GM19468 (cell line): ENCODE measurements around the gene FOLR2.

Experiments
- ATAC-seq: cut with Tn5 transposase; IDR thresholded peaks from one replicate; pipeline ENCODE4 v1.9.1; 2021; ENCODE audit warnings: mild to moderate bottlenecking, moderate library complexity, moderate number of reproducible peaks; ENCODE audit not compliant: unreplicated experiment; ENCODE audit errors: extremely low read depth

FOLR2 gene

GRCh38 chr11:72229336-72229924, 12.8 kb downstream of the FOLR2 start:
- no peak for ATAC-seq

GRCh38 chr11:72229925-72230763, 13.6 kb downstream of the FOLR2 start:
- ATAC-seq: no peak

GRCh38 chr11:72230764-72231365, 14.3 kb downstream of the FOLR2 start:
- ATAC-seq: no peak

- no peak for ATAC-seq
These were observed 15.0 kb downstream of the FOLR2 start for GRCh38 chr11:72231396-72232259.

GRCh38 chr11:72232260-72233055, 15.9 kb downstream of the FOLR2 start:
- ATAC-seq: no peak

- ATAC-seq: no peak
These were observed 16.6 kb downstream of the FOLR2 start for GRCh38 chr11:72233056-72233772.

DNA sequence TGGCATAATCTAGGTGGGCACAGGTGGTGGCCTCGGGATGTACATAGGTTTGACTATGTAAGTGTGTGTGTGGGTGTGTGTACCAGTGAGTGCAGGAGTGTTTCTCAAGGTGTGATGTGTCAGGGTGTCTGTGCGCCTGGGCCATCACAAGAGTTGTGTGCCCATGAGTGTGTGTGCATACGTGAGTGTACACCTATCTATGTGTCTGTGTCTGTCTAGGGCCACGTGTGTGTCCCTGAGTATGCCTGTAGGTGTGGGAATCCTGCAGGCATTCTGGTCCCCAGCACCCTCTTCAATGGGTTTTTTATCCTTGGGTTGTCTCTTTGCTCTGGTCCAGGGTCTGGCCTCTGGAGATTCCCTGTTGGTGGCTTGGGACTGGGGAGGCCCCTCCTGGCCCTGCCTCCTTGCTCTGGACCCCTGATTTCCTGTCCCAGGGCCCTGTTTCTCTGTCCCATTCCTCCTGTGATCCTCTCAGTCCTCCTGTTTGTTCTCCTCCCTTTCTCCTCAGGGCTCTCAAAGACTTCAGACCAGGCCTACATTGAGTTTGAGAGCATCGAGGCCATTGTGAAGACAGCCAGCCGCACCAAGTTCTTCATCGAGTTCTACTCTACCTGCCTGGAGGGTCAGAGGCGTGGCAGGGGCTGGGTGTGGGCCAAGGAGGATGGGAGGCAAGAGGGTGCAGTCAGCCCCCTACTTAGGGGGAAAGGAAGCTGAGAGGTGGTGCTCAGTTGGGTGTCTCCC, 17.3 kb downstream of the FOLR2 start:
- no peak for ATAC-seq

DNA sequence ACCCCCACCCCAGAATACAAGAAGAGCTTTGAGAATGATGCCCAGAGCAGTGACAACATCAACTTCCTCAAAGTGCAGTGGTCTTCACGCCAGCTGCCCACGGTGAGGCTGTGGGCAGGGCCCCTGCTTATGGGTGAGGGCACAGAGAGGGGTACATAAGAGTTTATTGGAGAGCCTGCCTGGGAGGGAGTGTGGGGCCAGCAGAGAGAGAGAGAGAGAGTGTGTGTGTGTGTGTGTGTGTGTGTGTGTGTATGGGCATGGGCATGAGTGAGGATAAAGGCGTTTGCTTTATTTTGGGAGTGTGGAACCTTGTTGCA, 17.9 kb downstream of the FOLR2 start:
- ATAC-seq: no peak

DNA sequence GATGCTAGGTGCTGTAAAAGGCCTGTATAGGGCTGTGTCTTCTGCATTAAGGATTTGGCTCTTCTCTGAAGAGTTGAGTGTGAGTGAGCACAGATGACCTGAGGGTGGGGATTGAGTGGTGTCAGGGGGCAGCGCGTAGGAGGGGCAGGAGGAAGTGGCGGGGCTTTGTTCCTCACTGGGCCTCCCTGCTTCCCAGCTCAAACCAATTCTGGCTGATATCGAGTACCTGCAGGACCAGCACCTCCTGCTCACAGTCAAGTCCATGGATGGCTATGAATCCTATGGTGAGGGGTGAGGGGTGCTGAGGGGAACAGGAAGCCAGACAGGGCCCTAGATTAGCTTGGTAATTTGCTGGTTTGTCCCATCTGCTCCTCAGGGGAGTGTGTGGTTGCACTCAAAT, 18.3 kb downstream of the FOLR2 start:
- no peak for ATAC-seq

DNA sequence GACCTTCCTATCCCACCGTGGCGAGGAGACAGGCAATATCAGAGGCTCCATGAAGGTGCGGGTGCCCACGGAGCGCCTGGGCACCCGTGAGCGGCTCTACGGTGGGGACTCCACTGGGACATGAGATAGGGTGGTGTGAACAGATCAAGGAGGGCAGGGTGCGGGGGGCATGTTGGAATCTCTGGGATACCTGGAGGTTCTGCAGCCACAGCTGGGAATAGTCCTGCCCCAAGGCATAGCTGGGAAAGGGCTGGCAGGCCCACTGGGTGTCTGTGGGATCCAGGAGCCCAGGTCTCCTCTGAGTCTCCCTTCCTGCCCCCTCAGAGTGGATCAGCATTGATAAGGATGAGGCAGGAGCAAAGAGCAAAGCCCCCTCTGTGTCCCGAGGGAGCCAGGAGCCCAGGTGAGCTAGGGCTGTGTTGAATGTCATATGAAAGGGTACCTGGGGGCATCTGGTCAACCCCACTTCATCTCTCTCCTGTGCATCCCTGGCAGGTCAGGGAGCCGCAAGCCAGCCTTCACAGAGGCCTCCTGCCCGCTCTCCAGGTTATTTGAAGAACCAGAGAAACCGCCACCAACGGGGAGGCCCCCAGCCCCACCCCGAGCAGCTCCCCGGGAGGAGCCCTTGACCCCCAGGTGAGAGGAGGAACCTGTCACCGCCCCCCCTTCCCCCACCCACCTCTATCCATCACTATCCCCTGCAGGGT, 18.9 kb downstream of the FOLR2 start:
- ATAC-seq: no peak

- ATAC-seq: no peak
These were observed 19.6 kb downstream of the FOLR2 start for GRCh38 chr11:72236083-72236697.

GRCh38 chr11:72236774-72237111, 20.1 kb downstream of the FOLR2 start:
- ATAC-seq: no peak

DNA sequence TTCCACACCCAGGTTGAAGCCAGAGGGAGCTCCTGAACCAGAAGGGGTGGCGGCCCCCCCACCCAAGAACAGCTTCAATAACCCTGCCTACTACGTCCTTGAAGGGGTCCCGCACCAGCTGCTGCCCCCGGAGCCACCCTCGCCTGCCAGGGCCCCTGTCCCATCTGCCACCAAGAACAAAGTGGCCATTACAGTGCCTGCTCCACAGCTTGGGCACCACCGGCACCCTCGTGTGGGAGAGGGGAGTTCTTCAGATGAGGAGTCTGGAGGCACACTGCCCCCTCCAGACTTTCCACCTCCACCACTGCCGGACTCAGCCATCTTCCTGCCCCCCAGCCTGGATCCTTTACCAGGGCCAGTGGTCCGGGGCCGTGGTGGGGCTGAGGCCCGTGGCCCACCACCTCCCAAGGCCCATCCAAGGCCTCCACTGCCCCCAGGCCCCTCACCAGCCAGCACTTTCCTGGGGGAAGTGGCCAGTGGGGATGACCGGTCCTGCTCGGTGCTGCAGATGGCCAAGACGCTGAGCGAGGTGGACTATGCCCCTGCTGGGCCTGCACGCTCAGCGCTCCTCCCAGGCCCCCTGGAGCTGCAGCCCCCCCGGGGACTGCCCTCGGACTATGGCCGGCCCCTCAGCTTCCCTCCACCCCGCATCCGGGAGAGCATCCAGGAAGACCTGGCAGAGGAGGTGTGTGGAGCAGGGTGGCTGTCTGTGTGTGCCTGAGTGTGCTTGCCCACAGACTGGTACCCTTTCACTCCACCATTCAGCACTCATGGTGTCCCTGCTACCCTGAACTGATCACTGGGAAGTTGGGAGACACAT, 20.7 kb downstream of the FOLR2 start:
- no peak for ATAC-seq

GRCh38 chr11:72238040-72238450, 21.5 kb downstream of the FOLR2 start:
- no peak for ATAC-seq

DNA sequence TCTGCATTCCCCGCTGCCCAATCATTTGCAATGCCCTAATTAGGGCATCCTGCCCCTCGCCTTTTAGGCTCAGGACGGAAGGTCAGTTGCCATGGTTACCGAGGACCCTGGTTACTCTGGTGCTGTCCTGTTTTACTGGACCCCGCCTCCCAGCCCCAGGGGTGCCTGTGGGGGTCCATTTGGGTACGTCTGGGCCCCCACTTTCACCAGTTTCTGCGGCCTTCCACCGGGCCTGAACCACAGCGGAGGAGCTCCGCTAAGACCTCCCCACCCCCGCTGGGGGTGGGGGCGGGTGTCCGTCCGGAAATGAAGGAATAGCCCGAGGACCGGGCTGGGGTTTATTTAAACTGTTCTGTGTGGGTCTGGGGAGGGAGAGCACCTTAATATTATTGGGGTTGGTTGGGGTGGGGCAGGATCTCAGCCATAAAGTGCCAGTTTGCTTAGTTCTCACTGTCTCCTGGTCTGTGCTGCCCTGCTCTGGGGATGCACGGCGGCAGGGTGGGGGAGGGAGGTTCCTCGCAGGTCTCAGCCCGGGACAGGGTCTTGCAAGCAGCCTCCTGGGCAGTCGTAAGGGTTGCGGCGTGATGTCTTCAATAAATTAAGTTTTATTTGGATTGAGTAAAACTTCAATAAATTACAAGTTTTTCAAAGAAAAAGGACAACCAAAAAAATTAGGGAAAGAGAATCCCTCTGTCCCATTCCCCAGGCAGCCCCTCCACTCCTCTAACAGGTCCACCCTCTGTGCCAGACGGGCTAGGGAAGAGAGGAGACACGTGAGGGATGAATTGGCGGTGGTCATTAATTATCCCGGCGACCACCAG, 22.1 kb downstream of the FOLR2 start:
- no peak for ATAC-seq

- ATAC-seq: no peak
These were observed 22.8 kb downstream of the FOLR2 start for GRCh38 chr11:72239313-72239848.
